ENCODE measurements around the gene YARS1. TPM values are rescaled to one million over a fixed set of nuclear protein-coding genes. Genes with fewer than 3 reads are reported as not detected.

The YARS1 gene
- total RNA-seq (2014; rRNA removed; shearing (Covaris generic)), result 165 and 185 TPM in 2 replicates
- 163 and 164 TPM in 2 replicates for polyA plus RNA-seq (2015; cell fraction: cytosol; rRNA removed)
- polyA plus RNA-seq (2015; cell fraction: nucleus; rRNA removed), result 226 and 264 TPM in 2 replicates

DNA sequence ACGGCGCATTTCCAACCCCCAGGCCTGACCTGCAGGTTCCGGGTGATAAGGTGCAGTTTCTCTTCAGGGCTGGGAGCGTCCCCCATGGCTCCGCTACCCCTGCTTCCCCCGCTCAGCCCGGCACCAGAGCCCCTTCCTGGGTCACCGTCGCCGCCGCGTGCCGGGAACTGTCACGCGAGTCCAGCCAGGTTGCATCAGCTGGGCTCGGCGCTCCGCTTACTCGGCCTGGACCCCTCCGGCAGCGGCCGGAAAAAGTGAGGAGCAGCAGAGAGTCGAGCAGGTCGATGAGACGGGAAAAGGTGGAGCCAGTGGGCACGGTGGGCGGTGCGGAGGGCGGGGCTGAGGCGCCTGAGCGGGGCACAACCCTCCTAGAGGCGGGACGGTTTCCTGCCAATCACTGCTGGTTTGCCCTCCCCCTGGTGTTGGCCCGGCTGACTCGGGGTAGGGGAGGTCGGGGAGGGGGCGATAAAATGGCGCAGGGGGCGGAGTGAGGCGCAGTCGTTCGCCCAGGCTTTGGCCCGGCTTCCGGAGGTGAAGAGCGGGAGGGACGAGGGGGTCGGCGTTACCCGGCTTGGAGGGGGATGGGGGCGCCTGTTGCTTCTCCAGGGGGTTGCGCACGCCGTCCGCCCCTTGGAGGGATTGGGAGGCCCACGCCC, at the start of gene YARS1, which contains the start of gene S100PBP:
Gene YARS1 (minus strand): TSS at position 200 of the 656 bp plus-strand sequence. CDS start 114 bp downstream, at position 86.
Gene S100PBP (plus strand): TSS at position 495 of the 656 bp plus-strand sequence. CDS start 8,447 bp downstream, outside the sequence.
- peak; percentile 98 for DNase-seq (ENCODE audit: low read depth)

DNA sequence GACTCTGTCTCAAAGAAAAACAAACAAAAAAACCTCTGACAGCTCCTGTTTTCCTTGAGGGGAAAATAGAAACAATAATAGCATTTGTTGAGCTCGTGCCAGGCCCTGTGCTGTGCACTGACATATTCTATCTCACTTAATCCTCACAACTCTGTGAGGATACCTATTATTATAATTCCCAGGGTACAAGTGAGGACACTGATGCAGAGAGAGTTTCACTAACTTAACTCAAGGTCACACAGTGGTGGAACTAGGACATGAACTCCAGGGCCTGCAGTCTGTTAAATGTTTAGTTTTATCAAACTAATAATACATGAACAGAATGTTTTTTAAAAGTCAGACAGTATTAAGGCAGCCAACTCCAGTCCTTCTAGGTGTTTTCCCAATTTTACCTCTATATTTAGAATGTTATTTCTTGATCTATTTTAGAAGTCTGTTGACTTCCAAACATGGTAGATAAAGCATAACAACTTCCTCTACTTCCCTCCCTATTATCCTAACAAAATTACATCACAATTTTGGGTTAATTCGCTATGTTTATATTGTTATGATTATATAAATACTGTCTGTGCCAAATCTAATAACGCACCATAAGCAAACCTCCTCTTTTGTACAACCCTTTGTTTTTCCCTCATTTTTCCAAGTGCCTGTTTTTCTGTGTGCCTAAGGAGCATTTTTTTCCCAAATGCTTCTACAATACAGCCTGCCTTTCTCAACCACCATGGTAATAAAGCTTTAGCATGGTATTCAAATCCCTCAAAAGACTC, 48.7 kb upstream of the YARS1 start:
- no peak for DNase-seq (ENCODE audit: low read depth)

DNA sequence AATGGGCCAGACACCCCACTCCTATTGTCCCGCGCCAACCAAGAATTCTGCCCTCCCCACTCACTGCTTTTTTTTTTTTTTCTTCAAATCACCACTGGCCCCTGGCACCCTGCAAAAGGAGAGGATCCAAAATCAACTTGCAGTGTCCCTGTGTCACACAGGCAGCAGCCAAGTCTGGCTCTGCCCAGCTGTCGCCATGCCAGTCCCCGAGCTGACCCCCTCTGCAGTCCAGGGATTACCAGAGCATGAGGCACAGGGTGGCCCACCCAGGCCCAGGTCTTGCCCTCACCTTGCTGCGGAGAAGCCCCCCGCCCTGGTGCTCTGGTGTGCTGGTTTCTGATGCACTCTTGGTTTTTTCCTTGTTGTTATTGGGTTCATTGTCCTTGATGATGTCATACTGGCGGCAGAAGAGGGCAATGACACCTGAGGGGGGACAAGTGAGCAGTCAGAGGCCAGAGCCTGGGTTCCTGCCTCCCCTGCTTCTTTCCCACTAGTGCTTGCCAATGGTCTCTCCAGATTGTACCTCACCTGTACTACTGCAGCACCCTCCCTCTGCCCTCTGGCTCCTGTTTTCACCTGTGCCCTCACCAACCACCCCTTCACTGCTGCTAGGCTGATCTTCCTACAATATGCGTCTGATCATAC, 47.3 kb upstream of the YARS1 start:
- no peak for DNase-seq (ENCODE audit: low read depth)

DNA sequence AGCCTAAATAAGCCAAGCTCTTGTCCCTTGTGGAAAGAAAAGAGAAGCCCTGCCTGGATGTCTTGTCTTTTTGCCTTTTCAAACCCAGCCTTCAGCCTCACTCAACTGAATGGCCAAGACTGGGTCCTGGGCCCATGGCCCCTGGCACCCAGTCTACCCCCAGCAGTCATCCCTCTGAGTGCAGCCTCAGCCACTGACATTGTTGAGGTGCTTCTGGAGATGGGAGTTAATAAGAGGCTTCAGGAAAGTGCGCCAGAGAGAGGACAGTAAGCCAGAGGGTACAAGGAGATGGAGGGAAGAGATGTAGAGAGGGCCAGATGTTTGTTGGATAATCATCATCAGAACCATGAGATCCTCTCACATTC, 46.7 kb upstream of the YARS1 start:
- DNase-seq (ENCODE audit: low read depth), result no peak

DNA sequence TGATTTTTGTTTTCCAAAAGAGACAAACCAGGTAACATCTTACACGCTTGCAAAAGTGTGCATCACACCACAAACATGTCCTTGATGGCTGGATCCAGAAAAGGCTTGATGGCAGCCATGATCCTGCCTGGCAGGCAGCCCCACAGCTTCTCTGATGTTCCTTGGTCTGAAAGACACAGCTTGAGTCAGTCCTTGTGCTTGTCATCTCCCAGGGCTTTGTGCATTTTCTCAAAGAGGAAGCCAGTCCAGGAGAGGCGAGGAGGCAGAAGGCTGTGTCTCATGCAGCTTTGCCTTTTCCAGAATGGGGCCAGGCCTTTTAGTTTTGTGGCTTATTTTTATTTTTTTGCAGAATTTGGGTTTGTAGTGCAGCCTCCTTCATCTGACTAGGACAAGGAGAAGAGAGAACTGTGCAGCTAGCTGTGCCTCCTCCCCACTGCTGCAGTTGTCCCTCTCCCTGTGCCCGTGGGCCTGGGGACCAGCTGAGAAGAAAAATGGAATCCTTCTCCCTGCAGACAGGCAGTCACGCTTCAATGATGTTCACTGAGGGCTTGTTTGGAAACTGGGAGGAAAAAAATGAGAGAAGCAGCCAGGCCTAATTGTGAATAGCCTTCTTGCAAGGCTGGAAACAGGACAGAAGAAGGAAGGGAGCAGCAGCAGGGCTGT, 46.2 kb upstream of the YARS1 start:
- no peak for DNase-seq (ENCODE audit: low read depth)

DNA sequence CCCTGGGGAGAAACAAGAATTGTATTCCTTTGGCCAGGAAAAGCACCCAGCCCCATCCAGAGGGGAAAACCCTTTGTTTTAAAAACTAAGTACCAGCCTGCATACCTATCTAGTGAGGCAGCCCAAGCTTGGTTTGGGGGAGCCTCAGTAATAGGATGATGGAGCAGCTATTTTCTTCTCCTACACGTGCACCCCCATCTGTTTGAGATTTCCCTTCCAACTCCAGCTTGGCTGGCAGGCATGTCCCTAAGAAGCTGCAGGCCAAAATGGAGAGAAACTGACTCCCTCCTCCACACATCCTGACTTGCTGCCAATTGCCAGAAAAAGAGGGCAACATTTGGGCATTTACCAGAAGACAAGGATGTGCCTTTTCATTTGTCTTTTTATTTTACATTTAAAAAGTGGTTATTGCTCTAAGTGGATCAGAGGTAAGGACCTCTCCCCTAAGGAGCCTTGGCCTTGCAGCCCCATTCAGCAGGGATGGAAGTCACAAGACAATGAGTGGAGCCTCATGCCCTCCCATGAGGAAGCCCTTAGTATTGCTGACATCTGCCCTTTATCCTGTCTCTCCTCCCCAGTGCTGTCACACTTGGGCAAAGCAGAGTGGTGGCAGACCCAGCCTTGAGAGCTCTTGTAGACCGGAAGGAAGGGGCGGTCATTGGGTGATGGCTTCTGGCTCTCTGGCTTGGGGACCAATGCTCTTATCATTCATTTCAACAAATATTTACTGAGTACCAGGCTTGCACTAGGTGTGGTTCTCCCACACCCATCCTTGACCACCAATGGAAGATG, 44.9 kb upstream of the YARS1 start:
- DNase-seq (ENCODE audit: low read depth), result no peak

DNA sequence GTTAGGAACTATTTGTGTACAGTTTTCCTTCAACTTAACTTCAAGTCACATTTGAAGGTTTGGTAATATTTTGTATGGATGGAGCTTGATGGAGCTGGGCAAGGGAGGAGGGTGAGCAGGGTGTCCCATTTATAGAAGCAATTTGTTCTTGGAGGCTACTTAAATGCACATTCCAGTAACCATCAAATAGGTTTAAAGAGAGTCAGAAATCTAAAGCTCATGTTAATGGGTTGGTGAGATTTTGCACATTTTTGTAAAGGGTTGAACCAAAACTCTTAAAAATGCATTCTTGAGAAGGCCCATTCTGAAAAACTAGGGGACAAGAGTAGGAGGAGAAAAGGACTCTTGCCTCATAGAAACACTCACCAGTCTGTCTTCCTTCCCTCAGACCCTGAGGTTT, 43.4 kb upstream of the YARS1 start:
- DNase-seq (ENCODE audit: low read depth), result no peak

DNA sequence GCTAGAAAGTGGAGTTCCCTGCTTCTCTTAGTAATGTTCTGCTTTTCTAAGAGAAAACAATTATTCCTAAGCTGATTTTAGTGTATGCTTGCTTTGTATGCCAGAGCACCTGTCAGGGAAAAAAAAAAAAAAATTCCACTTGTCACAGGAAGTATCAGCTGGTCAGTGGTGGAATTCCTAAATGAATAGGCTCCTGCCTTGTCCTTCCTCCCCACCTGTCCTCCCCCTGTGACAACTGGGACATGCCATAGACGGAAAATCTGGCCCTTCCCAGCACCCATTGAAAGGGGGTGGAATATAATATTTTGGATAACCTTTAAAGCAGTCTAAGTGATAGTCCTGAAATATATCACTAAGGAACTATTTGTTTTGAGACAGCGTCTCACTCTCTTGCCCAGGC, 42.8 kb upstream of the YARS1 start:
- DNase-seq (ENCODE audit: low read depth), result no peak

DNA sequence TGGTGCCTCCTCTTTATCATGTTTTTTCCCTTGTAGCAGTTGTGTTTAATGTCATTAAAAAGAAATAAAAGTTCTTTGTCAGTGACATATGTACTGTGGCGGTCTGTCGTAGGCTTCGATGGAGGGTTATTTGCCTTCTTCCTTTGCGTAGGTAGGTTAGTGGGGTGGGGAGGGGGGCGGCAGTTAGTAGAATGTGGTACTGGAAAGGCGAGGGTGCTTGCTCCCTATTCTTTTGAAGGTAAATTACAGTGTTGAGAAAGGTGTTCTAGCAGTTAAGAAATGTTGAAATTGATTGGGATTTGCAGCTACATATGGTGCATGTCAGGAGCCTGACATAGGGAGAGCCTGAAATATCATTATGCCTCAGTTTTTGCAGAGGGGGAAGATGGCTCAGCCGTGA, 41.6 kb upstream of the YARS1 start:
- DNase-seq (ENCODE audit: low read depth), result no peak

DNA sequence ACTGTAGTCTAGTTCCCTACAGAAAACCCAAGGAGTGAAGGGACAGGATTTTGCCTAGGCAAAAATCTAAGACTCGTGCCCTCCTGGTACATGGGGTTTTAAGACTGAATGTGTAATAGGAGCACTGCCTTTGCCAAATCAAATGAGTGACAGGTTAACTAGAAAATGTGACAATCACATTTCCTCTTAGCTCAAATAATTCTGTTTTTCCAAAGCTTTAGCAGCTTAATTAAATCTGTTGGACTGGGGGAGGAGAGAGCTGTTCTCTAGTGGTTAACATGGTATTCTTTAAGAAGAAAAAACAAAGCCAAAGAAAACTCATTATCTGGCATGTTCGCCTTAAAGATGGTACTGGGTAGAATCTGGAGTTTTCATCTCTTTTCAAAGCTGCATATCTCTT, 41.0 kb upstream of the YARS1 start:
- no peak for DNase-seq (ENCODE audit: low read depth)

DNA sequence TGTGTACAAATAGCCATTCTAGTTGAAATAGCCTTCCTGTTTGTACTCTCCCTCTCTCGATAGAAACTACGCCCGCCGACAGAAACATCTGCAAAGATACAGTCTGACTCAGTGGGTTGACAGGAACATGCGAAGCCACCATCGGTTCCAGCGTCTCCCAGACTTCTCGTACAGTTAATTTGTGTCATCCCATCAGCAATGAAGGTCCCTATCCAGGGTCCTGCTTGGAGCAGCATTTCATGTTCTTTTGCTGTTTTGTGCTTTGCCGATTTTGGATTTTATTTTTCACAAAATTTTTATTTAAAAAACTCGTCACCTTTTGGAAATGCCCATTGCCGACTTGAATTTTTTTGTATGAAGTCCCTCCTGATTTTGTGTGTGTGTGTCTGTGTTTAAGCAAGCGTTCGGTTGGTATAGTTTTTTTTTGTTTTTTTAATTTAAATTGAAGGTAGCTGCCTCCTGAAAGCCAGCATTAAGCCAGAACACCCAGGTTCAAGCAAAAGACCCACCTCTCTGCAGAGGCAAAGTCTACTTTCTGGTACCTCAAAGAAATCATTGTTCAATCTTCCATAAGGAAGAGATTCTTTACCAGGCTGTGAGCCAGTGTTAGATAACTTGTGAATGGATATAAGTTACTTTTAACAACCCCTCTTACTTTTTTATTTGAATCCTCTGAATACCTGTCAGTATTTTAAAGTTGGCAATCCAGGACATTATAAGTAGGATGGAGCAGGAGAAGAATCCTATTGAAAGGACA, 38.9 kb upstream of the YARS1 start:
- DNase-seq (ENCODE audit: low read depth), result no peak

DNA sequence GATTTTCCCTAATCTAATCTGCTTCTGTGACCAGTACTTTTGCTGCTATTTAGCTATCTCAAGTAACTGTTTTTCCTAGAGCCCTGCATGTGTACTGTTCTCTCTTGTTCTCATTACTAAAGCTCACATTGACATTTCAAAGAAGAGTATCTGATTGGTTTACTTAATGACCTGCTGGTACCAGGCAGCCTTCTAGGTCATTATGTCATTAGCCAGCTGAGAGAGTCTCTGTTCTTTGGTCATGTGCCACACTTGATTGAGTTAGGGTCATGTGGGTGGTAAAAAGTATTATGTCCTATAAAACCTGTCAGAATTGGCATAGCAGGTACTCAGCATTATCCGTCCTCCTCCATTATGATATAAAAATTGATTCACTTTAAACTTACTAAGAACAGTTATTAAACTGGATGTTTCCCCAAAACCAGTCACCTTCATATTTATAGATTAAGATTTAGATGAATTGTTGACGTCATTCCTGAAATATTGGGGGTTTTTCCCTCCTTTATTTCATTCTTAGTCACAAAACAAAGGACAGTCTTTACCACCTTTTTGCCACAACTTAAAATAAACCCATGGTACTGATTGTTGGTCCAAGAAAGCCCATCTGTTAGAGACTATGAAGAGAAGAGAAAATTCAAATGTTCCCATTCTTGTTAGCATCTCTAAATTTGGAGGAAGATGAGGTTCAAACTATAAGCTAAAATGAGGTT, 31.4 kb upstream of the YARS1 start:
- no peak for DNase-seq (ENCODE audit: low read depth)

DNA sequence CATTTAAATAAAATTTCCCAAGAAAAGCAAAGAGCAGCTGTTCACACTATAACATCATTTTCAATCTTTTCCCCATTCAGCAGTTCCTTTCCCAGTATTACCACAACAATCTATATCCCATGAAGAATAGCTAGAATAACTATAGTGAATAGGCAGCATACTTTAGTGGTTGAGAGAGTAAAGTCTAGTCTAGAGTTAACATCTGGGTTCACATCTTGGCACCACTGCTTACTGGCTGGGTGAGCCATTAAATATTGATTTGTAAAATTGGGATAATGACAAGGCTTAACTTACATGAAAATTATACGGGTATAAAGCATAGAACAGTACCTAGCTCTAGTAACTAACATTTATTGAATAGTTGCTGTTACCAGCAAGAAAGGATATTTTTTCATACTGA, 14.7 kb upstream of the YARS1 start:
- no peak for DNase-seq (ENCODE audit: low read depth)

DNA sequence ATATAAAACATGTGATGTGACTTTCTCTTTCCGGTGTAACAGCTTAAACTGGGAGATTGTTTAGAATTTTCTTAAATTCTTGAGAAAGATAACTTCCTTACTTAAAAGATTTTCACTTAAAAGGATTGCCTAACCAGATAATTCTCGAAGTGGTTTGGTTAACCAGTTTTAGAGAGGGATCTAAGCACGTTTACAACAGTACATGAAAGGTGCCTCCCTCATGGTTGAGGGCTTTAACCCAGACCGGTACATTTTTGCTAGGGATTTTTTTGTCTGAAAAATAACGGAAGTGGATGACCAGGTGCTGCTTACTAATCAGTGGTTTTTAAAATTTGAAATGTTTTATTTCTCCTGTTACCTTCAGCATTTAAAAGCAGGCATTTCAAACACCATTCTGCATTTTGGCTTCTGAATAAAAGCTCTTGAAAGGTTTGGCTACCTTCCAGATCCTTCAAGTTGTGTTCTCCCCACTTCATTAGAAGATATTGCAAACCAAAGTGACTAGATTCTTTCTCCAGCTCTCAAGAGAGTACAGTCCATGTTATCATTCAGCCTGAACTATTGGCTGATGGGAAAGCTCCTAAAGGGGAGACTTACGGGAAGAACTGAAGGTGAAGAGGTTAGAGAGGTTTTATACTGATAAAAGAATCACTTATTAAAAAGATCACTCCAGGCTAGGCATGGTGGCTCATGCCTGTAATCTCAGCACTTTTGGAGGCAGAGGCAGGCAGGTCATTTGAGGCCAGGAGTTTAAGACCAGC, 13.1 kb upstream of the YARS1 start:
- DNase-seq (ENCODE audit: low read depth), result no peak

DNA sequence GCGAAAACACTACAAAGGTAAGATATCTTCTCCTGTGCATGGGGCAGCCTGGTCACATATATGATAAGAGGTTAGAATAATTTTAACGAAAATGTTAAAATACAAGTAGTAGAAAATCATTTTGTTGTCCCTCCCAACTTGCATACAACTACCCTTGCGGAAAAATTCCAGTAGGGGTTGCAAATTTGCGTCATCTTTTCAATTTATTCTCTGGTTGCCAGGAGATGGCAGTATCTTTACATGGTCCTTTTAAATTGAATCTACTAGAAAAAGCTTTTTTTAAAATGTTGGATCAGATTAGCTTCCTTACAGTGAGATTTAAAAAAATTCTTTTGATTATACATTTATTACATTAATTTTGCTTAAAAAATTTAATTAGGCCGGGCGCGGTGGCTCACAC, 11.2 kb upstream of the YARS1 start:
- DNase-seq (ENCODE audit: low read depth), result peak; percentile 21

DNA sequence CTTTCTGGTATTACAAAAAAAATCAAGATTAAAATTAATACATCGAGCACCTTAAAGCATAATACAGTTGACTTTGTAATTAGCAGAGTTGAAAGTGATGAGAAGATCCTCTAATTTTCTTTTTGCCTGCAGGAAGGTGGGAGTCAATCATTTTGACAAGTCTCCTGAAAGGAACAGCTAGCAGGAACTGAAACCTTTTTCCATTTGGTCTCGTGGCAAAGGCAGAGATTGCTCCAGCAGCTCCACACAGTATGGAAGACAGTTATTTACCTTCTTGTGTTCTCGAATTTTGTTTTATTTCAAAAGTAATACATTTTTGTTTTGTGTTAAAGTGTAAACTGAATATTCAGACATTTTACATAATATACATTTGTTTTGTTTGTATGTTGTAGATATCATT, 8.0 kb upstream of the YARS1 start:
- no peak for DNase-seq (ENCODE audit: low read depth)

DNA sequence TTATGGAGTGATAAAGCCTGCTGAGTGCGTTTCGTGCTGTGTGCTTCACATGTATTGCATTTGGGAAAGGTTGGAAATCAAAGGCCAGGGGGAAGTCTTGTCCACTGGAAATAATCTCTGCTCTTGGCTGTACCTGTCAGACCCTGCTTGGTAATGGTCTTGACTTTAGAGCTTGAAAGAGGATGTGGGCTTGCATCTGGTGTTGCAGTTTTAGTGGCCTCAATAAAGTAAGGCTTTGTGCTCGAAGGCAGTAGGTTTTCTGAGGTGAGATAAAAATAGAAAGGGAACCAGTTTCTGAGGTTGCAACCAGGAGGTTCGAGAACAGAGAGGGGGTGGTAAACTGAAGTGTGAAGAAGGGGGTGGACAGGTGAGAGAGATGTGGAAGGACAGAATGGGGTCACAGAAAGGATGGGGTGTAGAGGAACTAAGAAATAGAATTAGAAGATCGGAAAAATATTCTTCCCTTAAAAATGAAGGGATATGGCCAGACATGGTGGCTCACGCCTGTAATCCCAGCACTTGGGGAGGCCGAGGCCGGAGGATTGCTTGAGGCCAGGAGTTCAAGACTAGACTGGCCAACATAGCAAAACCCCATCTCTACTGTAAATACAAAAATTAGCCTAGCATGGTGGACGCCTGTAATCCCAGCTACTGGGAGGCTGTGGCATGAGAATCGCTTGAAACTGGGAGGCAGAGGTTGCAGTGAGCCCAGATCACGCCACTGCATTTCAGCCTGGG, 1.8 kb upstream of the YARS1 start:
- no peak for DNase-seq (ENCODE audit: low read depth)

Measured in HT1080 (cell line).